H1 (cell line): ENCODE data around the gene PRKAR2B. TPM values are rescaled to one million over a fixed set of nuclear protein-coding genes. Genes with fewer than 3 reads are reported as not detected.

Experiments
- ASH2L ChIP-seq: fragments of 200-600, 300-600 bp; sonication (generic); IDR thresholded peaks from one replicate; pipeline ENCODE4 v1.7.1; 2017; ENCODE audit warnings: low read length
- CREB1 ChIP-seq: IDR thresholded peaks from 2 replicates; pipeline ENCODE4 v1.6.1; 2012; ENCODE audit warnings: inconsistent platforms
- E2F6 ChIP-seq: IDR thresholded peaks from 2 replicates; pipeline ENCODE4 v1.6.1; 2012; ENCODE audit warnings: inconsistent platforms
- KDM1A ChIP-seq: fragments of 200-600, 300-600 bp; sonication (generic); IDR thresholded peaks from 2 replicates; pipeline ENCODE4 v1.7.1; 2016; ENCODE audit warnings: mild to moderate bottlenecking, low read length, borderline replicate concordance
- POLR2AphosphoS5 ChIP-seq: IDR thresholded peaks from 2 replicates; pipeline ENCODE4 v1.6.1; 2011; ENCODE audit warnings: low read depth, low read length
- SP1 ChIP-seq: IDR thresholded peaks from 2 replicates; pipeline ENCODE4 v1.6.1; 2011; ENCODE audit warnings: low read depth, low read length
- polyA plus RNA-seq, 7 experiments: library from polyadenylated mRNA; depleted of rRNA in 3 of 7; stranded (reverse) in 5 of 7; unstranded in 2 of 7; fragments of >200 nt in 5 of 7; fragments of 200-250 nt in 2 of 7; gene quantifications; 1 replicate in 5 of 7; 2 replicates in 1 of 7; 4 replicates in 1 of 7; pipeline versions ENCODE4 v1.2.1 to v1.2.3, GENCODE V29; 2011 to 2013; ENCODE audit warnings: missing spikeins in 2 of 7, mixed read lengths in 2 of 7
- total RNA-seq: library from RNA; stranded (reverse); fragmentation: NEBNext Ultra II Directional; extraction: Animal tissue kit (Norgen Biotek cat#: 25700); gene quantifications from 2 replicates; pipeline ENCODE4 v1.2.1, GENCODE V29; 2021
- TF ChIP-seq, protein P1 (sequence below): IDR thresholded peaks from 2 replicates; pipeline ENCODE4 v1.6.1; 2011; ENCODE audit warnings: low read length, improper control_type of control experiment
- TF ChIP-seq, protein P2 (sequence below): fragments of 300-600 bp; sonication (generic); IDR thresholded peaks from 2 replicates; pipeline ENCODE4 v1.7.1; 2012; ENCODE audit warnings: low read length, moderate library complexity, mild to moderate bottlenecking, inconsistent platforms; ENCODE audit not compliant: insufficient replicate concordance

PRKAR2B gene
- total and polyA plus RNA-seq, 2 of the 8 experiments (the other 6 are each of a cell fraction or from before 2014, with no cell fraction given): 10.4 to 37.0 TPM

DNA sequence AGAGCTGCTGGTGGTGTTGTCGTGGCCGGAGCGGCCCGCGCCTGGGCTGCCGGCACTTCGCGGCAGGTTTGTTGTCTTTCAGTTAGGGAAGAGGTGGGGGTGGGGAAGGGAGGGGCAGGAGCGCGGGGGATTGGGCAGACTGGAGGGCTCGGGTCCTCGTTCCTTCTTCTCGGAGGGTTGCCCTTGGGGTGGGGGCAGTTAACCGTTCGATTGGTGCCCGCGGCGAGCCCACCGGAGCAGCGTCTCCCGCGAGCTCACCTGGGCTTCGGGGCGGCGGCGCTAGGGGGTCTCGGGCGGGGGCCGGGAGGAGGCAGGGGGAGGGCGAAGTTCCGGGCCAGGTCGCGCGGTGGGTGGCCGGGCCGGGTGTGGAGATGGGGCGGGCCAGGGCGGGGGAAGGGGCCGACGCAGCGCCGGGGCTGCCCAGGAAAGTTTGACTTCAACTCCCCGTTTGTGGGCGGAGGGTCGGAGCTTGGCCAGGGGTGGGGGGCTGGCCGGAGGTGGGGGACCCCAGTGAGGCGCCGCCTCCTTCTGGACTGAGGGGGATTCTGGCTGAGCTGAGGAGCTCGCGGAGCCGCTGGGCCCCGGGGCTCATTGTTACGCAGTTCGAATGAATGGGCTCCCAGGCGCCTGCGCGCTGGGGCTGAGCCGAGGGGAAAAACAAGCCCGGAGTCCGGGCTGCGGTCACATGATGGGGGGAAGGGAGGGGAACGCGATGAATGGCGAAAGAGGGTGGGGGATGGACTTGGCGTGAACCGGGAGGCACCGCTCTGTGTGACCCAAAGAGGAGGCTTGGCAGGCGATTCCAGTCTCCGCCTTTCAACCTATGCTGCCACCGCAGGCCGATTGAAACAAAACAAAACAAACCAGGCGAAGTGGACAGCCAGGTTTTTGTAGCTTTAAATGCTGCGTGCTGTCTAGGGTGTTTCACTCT lies 124.9 kb downstream of the PRKAR2B start (continued):
- TF ChIP-seq, protein P1, sequence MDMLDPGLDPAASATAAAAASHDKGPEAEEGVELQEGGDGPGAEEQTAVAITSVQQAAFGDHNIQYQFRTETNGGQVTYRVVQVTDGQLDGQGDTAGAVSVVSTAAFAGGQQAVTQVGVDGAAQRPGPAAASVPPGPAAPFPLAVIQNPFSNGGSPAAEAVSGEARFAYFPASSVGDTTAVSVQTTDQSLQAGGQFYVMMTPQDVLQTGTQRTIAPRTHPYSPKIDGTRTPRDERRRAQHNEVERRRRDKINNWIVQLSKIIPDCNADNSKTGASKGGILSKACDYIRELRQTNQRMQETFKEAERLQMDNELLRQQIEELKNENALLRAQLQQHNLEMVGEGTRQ: peak; percentile 92
- peak; percentile 95 for TF ChIP-seq POLR2AphosphoS5
- TF ChIP-seq CREB1: peak; percentile 49
- no peak for TF ChIP-seq KDM1A
- TF ChIP-seq ASH2L: no peak
- TF ChIP-seq E2F6: no peak
- TF ChIP-seq, protein P2, sequence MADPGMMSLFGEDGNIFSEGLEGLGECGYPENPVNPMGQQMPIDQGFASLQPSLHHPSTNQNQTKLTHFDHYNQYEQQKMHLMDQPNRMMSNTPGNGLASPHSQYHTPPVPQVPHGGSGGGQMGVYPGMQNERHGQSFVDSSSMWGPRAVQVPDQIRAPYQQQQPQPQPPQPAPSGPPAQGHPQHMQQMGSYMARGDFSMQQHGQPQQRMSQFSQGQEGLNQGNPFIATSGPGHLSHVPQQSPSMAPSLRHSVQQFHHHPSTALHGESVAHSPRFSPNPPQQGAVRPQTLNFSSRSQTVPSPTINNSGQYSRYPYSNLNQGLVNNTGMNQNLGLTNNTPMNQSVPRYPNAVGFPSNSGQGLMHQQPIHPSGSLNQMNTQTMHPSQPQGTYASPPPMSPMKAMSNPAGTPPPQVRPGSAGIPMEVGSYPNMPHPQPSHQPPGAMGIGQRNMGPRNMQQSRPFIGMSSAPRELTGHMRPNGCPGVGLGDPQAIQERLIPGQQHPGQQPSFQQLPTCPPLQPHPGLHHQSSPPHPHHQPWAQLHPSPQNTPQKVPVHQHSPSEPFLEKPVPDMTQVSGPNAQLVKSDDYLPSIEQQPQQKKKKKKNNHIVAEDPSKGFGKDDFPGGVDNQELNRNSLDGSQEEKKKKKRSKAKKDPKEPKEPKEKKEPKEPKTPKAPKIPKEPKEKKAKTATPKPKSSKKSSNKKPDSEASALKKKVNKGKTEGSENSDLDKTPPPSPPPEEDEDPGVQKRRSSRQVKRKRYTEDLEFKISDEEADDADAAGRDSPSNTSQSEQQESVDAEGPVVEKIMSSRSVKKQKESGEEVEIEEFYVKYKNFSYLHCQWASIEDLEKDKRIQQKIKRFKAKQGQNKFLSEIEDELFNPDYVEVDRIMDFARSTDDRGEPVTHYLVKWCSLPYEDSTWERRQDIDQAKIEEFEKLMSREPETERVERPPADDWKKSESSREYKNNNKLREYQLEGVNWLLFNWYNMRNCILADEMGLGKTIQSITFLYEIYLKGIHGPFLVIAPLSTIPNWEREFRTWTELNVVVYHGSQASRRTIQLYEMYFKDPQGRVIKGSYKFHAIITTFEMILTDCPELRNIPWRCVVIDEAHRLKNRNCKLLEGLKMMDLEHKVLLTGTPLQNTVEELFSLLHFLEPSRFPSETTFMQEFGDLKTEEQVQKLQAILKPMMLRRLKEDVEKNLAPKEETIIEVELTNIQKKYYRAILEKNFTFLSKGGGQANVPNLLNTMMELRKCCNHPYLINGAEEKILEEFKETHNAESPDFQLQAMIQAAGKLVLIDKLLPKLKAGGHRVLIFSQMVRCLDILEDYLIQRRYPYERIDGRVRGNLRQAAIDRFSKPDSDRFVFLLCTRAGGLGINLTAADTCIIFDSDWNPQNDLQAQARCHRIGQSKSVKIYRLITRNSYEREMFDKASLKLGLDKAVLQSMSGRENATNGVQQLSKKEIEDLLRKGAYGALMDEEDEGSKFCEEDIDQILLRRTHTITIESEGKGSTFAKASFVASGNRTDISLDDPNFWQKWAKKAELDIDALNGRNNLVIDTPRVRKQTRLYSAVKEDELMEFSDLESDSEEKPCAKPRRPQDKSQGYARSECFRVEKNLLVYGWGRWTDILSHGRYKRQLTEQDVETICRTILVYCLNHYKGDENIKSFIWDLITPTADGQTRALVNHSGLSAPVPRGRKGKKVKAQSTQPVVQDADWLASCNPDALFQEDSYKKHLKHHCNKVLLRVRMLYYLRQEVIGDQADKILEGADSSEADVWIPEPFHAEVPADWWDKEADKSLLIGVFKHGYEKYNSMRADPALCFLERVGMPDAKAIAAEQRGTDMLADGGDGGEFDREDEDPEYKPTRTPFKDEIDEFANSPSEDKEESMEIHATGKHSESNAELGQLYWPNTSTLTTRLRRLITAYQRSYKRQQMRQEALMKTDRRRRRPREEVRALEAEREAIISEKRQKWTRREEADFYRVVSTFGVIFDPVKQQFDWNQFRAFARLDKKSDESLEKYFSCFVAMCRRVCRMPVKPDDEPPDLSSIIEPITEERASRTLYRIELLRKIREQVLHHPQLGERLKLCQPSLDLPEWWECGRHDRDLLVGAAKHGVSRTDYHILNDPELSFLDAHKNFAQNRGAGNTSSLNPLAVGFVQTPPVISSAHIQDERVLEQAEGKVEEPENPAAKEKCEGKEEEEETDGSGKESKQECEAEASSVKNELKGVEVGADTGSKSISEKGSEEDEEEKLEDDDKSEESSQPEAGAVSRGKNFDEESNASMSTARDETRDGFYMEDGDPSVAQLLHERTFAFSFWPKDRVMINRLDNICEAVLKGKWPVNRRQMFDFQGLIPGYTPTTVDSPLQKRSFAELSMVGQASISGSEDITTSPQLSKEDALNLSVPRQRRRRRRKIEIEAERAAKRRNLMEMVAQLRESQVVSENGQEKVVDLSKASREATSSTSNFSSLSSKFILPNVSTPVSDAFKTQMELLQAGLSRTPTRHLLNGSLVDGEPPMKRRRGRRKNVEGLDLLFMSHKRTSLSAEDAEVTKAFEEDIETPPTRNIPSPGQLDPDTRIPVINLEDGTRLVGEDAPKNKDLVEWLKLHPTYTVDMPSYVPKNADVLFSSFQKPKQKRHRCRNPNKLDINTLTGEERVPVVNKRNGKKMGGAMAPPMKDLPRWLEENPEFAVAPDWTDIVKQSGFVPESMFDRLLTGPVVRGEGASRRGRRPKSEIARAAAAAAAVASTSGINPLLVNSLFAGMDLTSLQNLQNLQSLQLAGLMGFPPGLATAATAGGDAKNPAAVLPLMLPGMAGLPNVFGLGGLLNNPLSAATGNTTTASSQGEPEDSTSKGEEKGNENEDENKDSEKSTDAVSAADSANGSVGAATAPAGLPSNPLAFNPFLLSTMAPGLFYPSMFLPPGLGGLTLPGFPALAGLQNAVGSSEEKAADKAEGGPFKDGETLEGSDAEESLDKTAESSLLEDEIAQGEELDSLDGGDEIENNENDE: no peak
- TF ChIP-seq SP1: peak; percentile 81
